Stimulated activated CD8-positive, alpha-beta memory T cell treated with anti-CD3 and anti-CD28 coated beads, Interleukin-7, amount 100 ng/mL, for 48 hours (primary cell): ENCODE measurements around the gene C3.
"Not testable (repeated sequence)": the region's sequence is repeated elsewhere in the genome, so short reads cannot be mapped to it uniquely, and the experiment has no call there.

ENCODE experiments used
- DNase-seq, 2 donors: peaks; one replicate each; pipeline ENCODE4 v3.0.0-alpha.2; 2020; ENCODE audit warnings: low read depth in 1 of 2; ENCODE audit errors: extremely low read depth in 1 of 2

The C3 gene

DNA sequence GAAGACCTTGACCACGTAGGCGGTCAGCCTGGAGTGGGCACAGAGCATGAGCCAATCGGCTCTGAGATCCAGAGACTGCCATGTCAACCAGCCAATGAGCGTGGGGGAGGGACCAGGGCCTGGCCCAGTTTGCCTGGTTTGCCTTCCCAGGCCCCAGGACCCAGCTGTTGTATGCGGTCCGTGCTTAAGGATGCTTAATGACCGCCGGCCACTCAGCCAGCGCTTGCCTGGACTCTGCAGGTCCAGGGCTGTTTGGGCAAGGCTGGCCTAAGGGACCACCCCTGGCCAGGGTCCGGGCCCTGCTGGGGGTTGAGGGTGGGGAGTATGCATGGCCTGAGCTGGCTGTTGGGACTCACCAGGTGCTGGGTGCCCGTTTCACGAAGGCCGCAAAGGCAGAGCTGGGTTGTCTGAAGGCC is 27.4 kb downstream of the C3 start:
- DNase-seq = no peak

DNA sequence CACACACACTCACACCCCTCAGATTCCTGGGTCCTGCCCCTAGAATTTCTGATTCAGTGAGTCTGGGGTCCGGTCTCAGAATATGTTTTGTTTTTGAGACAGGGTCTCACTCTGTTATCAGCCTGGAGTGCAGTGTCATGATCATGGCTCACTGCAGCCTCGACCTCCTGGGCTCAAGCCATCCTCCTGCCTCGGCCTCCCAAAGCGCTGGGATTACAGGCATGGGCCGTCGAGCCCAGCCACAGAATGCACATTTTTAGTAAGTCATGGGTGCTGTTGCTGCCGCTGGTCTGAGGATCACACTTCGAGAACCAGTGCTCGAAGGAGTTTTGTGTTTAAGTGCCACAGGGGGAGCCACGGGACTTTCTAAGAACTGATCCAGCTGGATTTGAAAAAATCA is 28.4 kb downstream of the C3 start:
- DNase-seq = no peak

DNA sequence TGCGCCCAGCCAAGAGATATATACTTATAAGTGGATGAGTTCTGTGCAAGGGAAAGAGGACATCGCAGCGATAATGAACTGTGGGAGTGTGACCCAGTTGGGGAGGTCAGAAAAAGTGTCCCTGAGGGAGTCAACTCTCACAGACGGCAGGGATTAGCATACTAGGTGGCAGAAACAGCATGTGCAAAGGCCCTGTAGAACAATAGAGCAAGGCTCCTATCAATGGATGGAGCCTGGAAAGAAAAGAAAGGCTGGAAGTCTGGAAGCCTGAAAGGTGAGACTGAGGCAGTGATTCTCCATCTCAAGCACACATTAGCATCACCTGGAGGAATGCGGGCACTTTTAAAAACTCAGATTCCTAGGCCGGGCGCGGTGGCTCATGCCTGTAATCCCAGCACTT is 29.1 kb downstream of the C3 start:
- no peak for DNase-seq

DNA sequence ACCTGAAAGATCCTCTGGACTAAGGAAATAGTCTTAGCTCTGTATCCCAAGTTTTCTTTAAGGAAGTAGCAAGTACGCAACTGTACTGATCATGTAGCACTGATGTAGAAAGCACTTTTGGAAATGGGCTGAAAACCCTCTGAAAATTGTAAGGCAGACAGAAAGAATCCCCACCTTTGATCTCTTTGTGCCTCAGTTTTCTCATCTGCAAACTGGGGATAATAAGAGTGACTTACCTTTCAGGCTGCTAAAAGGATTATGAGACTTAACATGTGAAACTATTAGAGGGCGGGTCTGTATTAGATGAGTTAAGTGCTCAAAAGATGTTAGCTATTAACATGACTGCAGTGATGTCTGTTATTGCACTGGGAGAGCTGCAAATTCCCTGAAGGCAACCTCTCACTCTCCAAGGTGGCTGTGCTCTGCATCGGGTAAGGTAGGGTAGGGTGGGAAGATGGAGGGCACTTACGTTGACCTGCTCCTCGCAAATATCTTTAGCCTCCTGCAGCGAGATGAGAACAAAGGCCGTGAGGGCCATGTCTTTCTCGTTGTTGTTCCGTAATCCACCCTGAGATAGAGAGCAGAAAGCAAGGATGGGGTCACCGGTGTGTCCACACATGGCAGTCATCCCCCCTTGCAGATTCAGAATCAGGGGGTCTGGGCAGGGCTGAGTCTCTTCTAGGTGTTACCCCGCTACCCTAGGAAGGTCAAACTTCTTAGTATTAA is 30.1 kb downstream of the C3 start:
- DNase-seq = no peak

DNA sequence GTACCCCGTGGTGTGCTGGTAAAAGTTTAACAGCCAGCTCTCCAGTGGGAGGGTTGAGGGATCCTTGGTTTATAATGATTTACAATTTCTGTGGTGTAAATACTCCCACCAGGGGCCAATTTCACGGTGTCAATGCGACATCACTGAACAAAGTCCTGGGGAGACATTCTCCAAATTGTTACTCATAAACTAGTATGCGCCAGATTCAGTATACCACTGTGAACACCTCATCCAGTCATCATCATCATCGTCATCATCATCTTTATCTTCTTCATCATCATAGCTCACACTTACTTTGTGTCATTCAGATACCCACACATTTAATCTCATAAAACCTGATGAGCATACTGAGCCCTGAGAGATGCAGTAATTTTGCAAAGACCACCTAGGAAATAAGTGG is 33.3 kb downstream of the C3 start:
- no peak for DNase-seq

DNA sequence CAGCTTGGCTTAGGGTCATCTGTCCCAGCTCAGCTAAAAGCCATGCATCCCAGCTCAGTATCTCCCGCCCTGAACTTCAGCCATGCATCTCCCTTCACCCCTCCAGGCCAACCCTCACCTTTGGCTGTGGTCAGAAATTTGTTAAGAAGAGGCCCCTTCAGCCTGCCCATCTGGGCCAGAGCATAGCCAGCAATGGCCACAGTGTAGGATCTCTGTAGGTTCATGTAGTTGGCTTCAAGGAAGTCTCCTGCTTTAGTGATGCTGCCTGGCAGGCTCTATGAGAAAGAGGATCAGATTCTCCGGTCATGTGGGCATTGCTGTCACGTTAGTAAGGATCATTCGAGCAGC is 33.8 kb downstream of the C3 start:
- no peak for DNase-seq

DNA sequence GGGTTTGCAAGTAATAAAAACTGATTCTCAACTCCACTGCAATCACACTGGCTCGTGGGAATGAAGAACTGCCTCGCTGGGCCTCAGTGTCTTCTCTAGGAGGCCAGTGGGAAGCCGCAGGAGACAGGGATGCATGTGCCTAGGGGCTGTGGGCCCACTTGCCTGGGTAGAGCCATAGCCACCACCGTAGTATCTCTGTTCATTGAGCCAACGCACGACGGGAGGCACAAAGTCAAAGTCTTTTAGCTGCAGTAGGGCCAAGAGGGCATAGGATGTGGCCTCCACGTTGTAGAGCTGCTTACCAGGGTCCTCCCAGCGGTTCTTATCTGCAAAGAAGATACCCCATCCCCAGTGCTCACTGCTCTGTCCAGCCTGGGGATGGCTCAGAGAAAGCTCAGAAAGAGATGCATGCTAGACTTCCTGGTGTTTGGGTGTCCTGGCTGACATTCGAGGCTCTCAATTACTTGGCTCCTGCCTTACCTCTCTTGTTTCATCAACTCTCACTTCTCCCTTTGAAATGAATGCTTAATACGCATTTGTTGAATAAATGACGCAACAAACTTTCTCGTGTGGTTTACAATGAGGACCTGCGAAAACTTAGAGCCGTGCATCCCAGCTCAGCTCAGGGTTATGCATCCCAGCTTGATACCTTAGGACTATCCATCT is 34.4 kb downstream of the C3 start:
- no peak for DNase-seq

DNA sequence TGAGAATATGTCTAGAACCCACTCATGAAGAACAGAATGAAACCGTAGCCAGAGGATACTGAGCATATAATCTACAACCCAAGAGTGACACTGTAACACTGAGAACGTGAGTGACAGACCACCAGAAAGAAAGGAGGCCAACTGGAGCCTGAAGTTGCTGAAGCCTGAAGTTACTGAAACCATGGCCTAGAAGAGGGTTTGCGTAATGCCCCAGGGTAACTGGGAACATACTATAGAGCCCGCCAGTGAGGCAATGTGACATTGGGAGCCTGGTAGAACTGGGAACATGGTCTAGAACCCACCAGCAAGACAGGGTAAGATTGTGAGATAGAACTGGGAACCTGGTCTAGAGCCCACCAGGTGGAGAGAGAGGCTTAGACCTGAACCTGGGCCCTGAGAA is 35.0 kb downstream of the C3 start:
- no peak for DNase-seq

DNA sequence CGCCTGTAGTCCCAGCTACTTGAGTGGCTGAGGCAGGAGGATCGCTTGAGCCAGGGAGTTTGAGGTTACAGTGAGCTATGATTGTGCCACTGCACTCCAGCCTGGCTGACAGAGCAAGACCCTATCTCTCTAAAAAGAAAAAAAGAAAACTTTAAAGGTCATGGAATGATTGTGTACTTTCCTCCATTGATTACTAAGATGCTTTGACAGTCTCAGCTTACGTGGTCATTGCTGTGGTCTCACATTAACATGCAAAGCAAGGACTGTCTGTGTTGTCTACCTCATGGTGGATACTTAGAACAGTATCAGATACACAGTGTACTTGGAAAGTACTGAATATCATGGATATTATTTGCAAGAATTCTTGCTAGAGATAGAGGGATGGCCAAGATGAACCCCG is 36.5 kb downstream of the C3 start:
- no peak for DNase-seq

DNA sequence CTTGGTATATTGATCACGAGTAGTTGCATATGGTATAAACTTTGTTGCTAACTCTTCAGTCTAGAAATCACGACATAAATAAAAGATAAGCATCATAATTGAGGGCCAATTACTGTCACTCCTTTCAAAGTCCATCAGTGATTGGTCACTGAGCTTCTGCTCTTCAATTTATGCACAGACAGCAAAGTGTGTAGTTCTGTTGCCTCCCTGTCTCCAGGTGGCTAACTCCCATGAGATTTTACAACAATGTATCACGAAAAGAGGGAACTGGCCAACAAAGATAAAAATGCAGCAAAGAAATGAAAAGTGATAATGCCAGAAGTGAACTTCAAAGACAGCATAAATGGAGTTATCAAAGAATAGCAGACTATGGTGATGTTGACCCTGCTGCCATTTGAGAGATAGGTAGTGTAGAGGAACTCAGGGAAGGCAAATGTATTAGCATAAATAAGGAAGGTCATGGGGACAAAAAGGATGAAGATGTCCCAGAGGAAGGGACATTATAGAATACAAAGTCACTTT is 37.8 kb downstream of the C3 start:
- DNase-seq = no peak

DNA sequence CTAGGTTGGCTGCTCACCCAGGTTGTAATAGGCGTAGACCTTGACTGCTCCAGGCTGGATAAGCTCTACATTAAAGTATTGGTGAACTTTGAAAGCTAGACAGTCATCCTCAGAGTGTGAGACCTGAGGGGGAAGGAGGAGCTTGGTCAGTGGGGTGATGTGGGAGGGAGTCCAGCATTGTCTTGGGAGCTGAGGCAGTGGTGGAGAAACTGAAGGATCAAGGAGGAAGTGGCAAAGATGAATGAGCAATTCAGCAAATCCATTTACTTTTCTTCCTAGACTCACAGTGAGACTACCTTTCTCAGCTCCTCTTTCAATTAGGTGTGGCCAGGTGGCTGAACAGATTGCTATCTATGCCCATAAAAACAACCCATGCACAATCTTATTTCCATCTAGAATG is 40.3 kb downstream of the C3 start:
- DNase-seq = no peak

DNA sequence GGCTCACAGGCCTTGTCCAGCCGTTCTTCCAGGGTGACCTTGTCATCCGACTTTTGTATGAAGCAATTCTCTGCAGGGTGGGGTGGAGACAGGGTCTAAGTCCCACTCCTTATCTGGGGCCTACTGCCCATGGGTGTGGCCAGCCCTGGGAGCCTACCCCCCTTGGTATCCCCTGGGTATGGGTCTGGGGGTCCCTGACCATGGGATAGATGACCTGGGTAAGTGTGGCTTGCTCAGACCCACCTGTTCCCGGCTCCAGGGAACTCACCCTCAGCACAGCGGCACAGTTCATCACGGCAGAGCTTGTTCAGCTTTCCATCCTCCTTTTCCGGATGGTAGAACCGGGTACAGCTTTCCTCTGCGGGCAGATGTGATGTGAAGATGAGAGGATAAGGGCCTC is 41.3 kb downstream of the C3 start:
- DNase-seq = no peak

DNA sequence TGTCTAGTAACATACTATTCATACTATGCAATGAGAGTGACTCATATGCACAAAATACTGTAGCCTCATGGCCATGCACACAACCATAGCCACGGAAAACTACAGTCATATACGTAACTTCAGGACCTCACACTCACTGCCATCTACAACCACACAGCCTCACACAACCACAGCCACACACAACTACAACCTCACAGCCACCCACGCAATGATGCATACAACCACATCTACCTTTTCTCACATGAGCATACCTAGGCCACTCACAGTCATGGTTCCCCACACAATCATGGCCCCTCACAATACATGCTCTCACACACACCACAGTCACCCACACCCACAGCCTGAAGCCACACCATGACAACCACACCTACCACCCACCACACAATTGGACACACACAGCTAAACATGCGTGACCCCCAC is 41.8 kb downstream of the C3 start:
- peak in 1 of 2 donors; percentile 84 for DNase-seq

DNA sequence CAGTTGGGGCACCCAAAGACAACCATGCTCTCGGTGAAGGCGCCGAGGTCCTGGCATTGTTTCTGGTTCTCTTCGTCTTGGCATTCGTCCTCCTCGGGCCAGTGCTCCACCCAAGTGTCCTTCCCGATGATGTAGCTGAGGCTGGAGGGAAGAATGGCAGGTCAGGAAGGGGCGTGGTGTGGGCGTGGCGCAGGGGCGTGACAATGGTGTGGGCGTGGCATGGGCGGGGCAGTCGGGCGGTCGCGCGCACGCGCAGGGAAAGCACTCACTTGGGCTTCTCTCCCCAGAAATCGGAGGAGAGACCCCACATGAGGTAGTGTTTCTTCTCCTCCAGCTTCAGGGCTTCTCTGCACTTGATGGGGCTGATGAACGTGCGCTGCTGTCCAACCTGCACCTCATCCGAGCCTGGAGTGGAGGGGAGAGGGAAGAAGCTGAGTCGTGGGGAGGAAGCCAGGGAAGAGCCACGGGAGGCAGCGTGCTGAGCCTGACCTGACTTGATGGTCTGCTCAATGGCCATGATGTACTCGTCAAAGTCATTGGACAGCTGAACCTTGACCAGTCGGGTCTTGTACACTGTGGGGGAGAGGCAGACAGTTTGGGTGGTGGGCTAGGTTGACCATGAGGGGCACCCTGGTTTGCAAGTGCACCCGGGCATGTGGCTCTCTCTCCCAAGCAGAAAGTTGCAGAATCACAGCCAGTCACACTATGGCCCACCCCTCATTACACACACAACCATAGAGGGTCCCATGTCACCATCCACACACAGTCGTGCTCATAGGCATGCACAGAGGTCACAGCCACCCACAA is 42.4 kb downstream of the C3 start:
- DNase-seq = no peak

DNA sequence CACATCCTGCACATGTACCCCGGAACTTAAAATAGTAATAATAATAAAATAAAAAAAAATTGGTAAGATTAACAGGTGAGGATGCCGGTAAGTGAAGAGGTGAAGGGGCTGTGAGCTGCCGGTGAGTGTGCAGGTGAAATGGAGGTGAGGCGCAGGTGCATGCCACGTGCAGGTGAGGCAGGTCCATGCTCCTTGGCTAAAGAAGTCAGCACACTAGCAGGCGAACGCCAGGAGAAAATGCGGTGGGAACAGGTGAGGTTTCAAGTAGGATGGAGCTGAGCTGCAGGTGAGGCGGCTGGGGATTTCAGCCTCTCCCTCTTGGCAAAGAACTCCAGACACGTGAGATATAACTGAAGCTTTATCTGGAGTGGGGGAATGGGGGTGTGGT is 43.0 kb downstream of the C3 start:
- no peak for DNase-seq

DNA sequence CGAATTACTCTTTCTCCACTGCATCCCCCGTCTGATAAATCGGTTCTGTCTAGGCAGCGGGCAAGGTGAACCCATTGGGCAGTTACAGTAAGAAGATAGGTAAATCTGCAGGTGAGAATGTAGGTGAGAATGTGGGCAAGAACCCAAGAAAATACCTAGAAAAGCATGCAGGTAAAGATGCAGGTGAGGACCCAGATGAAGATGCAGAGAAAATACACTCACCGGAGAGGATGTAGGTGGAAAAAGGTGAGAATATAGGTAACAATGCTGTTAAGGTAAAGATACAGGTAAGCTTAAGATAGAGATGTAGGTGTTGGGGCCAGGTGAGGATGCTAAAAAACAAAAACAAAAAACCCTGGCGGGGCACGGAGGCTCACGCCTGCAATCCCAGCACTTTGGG is 44.2 kb downstream of the C3 start:
- DNase-seq = no peak

DNA sequence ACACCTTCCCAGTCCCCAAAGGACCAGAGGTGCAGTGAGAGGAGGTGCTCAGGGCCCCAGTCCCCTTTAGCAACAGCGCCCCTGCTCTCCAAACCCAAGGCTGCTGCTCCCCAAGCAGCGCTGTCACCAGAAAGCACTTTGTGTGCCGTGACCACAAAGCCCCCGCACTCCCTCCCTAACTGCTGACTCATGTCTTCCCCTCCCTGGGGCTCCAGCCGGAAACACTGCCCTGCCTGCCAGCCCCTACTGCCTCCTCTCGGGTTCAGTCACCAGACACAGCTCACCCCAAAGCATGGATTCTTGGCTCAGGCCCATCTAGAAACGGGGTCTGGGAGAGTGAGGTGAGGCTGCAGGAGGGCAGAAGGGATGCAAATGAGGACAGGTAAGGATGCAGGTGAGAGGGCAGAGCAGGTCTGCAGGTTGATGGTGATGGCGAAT is 45.6 kb downstream of the C3 start:
- DNase-seq = peak; percentile 84 to 95

DNA sequence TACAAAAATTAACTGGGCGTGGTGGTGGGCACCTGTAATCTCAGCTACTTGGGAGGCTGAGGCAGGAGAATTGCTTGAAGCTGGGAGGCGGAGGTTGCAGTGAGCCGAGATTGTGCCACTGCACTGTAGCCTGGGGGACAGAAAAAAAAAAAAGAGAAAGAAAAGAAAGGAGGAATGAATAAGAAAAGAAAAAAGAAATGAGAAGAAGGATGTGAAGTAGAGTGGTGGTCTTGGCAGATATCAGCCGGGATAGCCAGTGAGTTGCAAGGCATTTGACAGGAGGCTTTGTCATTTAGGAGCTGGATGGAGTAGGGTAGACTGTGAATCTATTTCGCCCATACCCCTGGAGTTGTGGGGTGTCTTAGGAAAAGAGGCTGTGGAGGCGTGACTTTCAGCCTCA is 46.0 kb downstream of the C3 start:
- DNase-seq = not testable (repeated sequence)

DNA sequence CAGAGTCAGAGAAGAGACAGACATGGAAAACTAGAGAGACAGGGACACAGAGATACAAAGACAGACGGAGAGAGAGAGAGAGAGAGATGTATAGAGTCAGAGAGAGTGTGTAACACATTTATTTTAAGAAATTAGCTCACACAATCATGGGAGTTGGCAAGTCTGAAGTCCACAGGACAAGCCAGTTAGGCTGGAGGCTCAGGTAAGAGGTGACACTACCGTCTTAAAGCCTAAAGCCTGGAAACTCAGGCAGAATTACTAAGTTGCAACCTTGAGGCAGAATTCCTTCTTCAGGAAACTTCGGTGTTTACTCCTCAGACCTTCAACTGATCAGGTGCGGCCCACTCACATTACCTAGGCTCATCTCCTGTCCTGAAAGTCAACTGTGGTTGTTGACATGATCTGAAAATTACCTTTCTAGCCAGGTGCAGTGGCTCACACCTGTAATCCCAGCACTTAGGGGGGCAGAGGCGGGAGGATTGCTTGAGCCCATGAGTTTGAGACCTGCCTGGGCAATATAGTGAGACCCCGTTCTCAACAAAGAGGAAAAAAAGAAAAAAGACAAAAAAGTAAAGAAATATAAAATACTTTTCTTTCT is 47.7 kb downstream of the C3 start:
- DNase-seq = no peak

DNA sequence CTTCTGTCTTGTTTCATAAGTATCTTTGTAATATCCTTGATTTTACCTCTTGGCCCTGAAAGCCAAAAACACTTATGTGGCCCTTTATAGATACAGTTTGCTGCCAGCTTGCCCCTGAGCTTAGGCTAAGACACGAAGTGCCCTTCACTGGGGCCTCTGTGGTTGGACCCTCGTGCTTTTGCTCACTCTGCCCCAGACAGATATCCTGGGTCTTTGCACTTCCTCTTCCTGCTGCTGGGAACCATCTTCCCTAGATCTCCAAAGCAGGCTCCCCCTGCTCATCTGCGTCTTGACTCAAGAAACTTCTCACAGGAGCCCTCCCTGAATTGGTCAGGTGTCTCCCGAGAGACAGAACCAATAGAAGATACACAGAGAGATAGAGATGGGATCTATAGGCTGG is 48.5 kb downstream of the C3 start:
- DNase-seq = no peak

DNA sequence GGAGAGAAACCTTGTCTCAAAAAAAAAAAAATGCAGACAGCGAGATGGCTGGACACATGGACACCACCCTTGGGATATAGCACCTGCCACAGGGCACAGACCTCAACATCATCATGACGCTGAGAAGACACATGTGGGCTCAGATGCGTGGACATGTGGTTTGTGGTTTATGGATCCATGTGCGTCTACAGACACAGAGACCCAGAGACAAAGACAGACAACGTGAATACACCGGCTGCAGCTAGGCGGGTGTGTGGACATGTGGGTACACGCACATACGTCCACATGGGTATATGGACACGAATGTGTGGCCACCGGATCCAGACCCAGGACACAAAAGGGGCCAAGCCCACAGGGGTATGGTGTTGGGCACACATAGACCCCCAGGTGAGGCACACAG is 51.8 kb downstream of the C3 start:
- no peak for DNase-seq
